PFSK-1 (cell line): ENCODE results near the gene ABR.

Source experiments
- FOXP2 ChIP-seq: optimal IDR thresholded peaks from 2 replicates; pipeline ENCODE3; 2011; ENCODE audit warnings: borderline replicate concordance, control low read depth, inconsistent platforms; ENCODE audit not compliant: insufficient read depth; ENCODE audit errors: extremely low read length, extremely low read depth
- POLR2AphosphoS5 ChIP-seq: IDR thresholded peaks from 2 replicates; pipeline ENCODE4 v1.6.1; 2012; ENCODE audit warnings: low read depth, mild to moderate bottlenecking, control low read depth, low read length, moderate library complexity
- SIN3A ChIP-seq: IDR thresholded peaks from 2 replicates; pipeline ENCODE4 v1.6.1; 2012; ENCODE audit warnings: mild to moderate bottlenecking, low read length, moderate library complexity, borderline replicate concordance; ENCODE audit not compliant: insufficient read depth
- TAF1 ChIP-seq: IDR thresholded peaks from 2 replicates; pipeline ENCODE4 v1.6.1; 2012; ENCODE audit warnings: low read length, control low read depth, borderline replicate concordance; ENCODE audit not compliant: insufficient read depth
- TF ChIP-seq, protein P1 (sequence below), 2 experiments: IDR thresholded peaks; 2 replicates each; pipeline versions ENCODE4 v1.6.1 to v1.8.0; 2011 to 2012; ENCODE audit warnings: low read depth in 2 of 2, low read length in 2 of 2, control low read depth in 1 of 2, inconsistent platforms in 1 of 2, mild to moderate bottlenecking in 1 of 2, moderate library complexity in 1 of 2; ENCODE audit not compliant: insufficient read depth in 1 of 2

The ABR gene

DNA sequence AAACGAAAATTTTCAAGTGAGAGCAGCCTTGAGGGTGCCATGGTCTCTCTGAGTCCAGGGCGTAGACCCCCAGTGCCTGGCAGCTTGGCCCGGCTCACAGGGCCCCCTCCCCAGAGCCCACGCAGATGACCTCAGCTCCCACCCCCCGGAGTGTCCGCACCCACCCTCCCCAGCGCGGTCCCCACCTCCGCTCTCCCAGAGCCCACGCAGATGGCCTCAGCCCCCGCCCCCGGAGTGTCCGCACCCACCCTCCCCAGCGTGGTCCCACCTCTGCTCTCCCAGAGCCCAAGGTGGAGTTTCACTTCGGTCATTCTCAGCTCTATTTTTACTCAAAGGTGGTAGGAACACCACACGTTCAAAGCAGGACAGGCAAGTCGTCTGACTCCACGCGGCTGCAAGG is 13.9 kb downstream of the ABR start:
- TF ChIP-seq FOXP2 (no peak), SIN3A (no peak), TAF1 (no peak), POLR2AphosphoS5 (no peak)
- TF ChIP-seq, protein P1, sequence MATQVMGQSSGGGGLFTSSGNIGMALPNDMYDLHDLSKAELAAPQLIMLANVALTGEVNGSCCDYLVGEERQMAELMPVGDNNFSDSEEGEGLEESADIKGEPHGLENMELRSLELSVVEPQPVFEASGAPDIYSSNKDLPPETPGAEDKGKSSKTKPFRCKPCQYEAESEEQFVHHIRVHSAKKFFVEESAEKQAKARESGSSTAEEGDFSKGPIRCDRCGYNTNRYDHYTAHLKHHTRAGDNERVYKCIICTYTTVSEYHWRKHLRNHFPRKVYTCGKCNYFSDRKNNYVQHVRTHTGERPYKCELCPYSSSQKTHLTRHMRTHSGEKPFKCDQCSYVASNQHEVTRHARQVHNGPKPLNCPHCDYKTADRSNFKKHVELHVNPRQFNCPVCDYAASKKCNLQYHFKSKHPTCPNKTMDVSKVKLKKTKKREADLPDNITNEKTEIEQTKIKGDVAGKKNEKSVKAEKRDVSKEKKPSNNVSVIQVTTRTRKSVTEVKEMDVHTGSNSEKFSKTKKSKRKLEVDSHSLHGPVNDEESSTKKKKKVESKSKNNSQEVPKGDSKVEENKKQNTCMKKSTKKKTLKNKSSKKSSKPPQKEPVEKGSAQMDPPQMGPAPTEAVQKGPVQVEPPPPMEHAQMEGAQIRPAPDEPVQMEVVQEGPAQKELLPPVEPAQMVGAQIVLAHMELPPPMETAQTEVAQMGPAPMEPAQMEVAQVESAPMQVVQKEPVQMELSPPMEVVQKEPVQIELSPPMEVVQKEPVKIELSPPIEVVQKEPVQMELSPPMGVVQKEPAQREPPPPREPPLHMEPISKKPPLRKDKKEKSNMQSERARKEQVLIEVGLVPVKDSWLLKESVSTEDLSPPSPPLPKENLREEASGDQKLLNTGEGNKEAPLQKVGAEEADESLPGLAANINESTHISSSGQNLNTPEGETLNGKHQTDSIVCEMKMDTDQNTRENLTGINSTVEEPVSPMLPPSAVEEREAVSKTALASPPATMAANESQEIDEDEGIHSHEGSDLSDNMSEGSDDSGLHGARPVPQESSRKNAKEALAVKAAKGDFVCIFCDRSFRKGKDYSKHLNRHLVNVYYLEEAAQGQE (IDR thresholded peaks at IDR 0.05; ENCODE audit: insufficient read depth in 1 of 2, low read depth in 2 of 2, low read length in 2 of 2) = no peak

- TF ChIP-seq, protein P1 (IDR thresholded peaks at IDR 0.05; ENCODE audit: insufficient read depth in 1 of 2, low read depth in 2 of 2, low read length in 2 of 2) = no peak
- no peak for TF ChIP-seq POLR2AphosphoS5
- no peak for TF ChIP-seq TAF1
- no peak for TF ChIP-seq FOXP2
- no peak for TF ChIP-seq SIN3A
Measured at GRCh38 chr17:1164935-1165556, 14.7 kb downstream of the ABR start.

- TF ChIP-seq FOXP2 = no peak
- TF ChIP-seq POLR2AphosphoS5 = no peak
- TF ChIP-seq SIN3A = no peak
- TF ChIP-seq, protein P1 (IDR thresholded peaks at IDR 0.05; ENCODE audit: insufficient read depth in 1 of 2, low read depth in 2 of 2, low read length in 2 of 2) = no peak
- no peak for TF ChIP-seq TAF1
Measured at GRCh38 chr17:1162116-1162855, 17.5 kb downstream of the ABR start.

DNA sequence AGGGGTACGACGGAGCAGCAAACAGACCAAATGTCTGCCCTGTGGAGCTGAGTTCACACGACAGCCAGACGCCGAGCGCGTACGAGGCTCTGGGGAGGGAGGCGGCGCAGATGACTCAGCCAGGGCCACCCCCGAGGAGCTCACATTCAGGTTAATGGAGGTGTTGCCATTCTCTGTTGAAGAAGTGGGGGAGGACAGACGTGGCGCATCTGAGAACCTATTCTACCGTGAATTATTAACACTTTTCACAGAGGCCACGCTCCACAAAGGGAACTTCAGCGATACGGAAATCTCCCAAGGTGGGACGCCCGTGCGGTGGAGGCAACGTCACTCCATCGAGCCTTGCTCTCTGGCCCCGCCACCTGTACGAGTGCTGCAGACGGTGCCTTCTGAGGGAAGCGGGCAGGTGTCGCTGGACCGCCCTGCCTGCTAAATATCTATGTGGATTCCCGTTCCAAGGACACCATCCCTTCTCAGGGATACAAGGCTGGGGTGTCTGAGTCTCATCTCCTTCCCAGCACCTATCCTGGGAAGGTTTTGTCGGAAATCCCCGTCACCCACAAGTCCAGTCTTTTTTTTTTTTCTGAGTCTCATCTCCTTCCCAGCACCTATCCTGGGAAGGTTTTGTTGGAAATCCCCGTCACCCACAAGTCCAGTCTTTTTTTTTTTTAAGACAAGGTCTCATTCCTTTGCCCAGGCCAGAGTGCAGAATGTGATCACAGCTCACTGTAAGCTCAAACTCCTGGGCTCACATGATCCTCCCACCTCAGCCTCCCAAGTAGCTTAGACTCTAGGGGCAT is 19.0 kb downstream of the ABR start:
- TF ChIP-seq, protein P1 (IDR thresholded peaks at IDR 0.05; ENCODE audit: insufficient read depth in 1 of 2, low read depth in 2 of 2, low read length in 2 of 2) = no peak
- no peak for TF ChIP-seq POLR2AphosphoS5
- TF ChIP-seq SIN3A = no peak
- TF ChIP-seq FOXP2 = no peak
- no peak for TF ChIP-seq TAF1
